Measurements from ENCODE around the gene HEXD. TPM values are rescaled to one million over a fixed set of nuclear protein-coding genes. Genes with fewer than 3 reads are reported as not detected.
"Not testable (repeated sequence)": the region's sequence is repeated elsewhere in the genome, so short reads cannot be mapped to it uniquely, and the experiment has no call there.

Gene HEXD
- total RNA-seq, 4 donors from 2014 or later = 13.9 to 31.9 (median 19.1) TPM

- peak overlapping the region in 1 of 4 donors; percentile 32 for H3K27ac ChIP-seq
Measured at GRCh38 chr17:82452162-82452561, 34.0 kb downstream of the HEXD start.

GRCh38 chr17:82453151-82453550 is 35.0 kb downstream of the HEXD start:
- H3K9me3 ChIP-seq, H3K27me3 ChIP-seq, H3K4me3 ChIP-seq, ATAC-seq, H3K27ac ChIP-seq, H3K36me3 ChIP-seq: not testable (repeated sequence)
- H3K4me1 ChIP-seq = peaks cover 0 to 47% (median 26%) of the 10 kb centered on the region in 3 donors
- WGBS, 2 donors (ENCODE audit: low coverage in 1 of 2) = 90 to 91% methylated on average over 2 to 7 of the region's 7 CpGs

More at GRCh38 chr17:82452162-82452561, 34.0 kb downstream of the HEXD start:
- ATAC-seq = no peak
- 91 to 93% methylated on average over 3 of the region's 3 CpGs for WGBS, 2 donors (ENCODE audit: low coverage in 1 of 2)
- Histone ChIP-seq H3K36me3 (no peaks in the 10 kb centered on the region), H3K27me3 (no peaks in the 10 kb centered on the region), H3K4me1 (peaks cover 0 to 47% (median 21%) of the 10 kb centered on the region in 3 donors), H3K4me3 (no peak overlapping the region), H3K9me3 (no peaks in the 10 kb centered on the region)
- TF ChIP-seq CTCF (IDR thresholded peaks at IDR 0.05) (no peak), POLR2A (IDR thresholded peaks at IDR 0.05) (no peak), POLR2AphosphoS5 (IDR thresholded peaks at IDR 0.05) (no peak), EP300 (IDR thresholded peaks at IDR 0.05) (no peak)

GRCh38 chr17:82453706-82454105 is 35.6 kb downstream of the HEXD start:
- H3K27me3 ChIP-seq, ATAC-seq, H3K4me3 ChIP-seq, H3K9me3 ChIP-seq, H3K27ac ChIP-seq, H3K36me3 ChIP-seq: not testable (repeated sequence)
- peaks cover 0 to 46% (median 26%) of the 10 kb centered on the region in 3 donors for H3K4me1 ChIP-seq
- no CpG with 5 or more reads among the region's 21 CpGs for WGBS, 2 donors (ENCODE audit: low coverage in 1 of 2)

- peaks cover 0 to 25% of the 10 kb centered on the region in 2 donors for H3K36me3 ChIP-seq
- H3K4me3 ChIP-seq = peak overlapping the region; percentile 82 to 85
- H3K27me3 ChIP-seq = no peaks in the 10 kb centered on the region
- no peaks in the 10 kb centered on the region for H3K9me3 ChIP-seq
- TF ChIP-seq EP300 (IDR thresholded peaks at IDR 0.05) (no peak), POLR2AphosphoS5 (IDR thresholded peaks at IDR 0.05) (no peak), CTCF (IDR thresholded peaks at IDR 0.05) (no peak), POLR2A (IDR thresholded peaks at IDR 0.05) (no peak)
- peak overlapping the region; percentile 96 to 100 (median 99) for H3K27ac ChIP-seq
- ATAC-seq = no peak
- WGBS, 2 donors (ENCODE audit: low coverage in 1 of 2) = 53 to 59% methylated on average over 9 to 10 of the region's 10 CpGs
- peaks cover 0 to 50% (median 17%) of the 10 kb centered on the region in 3 donors for H3K4me1 ChIP-seq
Measured at GRCh38 chr17:82457073-82457928, 39.2 kb downstream of the HEXD start.

- no peak for TF ChIP-seq CTCF (IDR thresholded peaks at IDR 0.05)
- TF ChIP-seq POLR2A (IDR thresholded peaks at IDR 0.05) = no peak
- TF ChIP-seq POLR2AphosphoS5 (IDR thresholded peaks at IDR 0.05) = no peak
- no peak for TF ChIP-seq EP300 (IDR thresholded peaks at IDR 0.05)
- H3K27ac ChIP-seq = peak overlapping the region; percentile 96 to 100 (median 99)
- no peaks in the 10 kb centered on the region for H3K27me3 ChIP-seq
- H3K4me1 ChIP-seq = peaks cover 0 to 55% (median 17%) of the 10 kb centered on the region in 3 donors
- peak overlapping the region; percentile 82 to 85 for H3K4me3 ChIP-seq
- no peaks in the 10 kb centered on the region for H3K9me3 ChIP-seq
- peaks cover 0 to 30% of the 10 kb centered on the region in 2 donors for H3K36me3 ChIP-seq
- WGBS, 2 donors (ENCODE audit: low coverage in 1 of 2) = 0 to 6% methylated on average over 1 to 2 of the region's 8 CpGs
- ATAC-seq = no peak
Measured at GRCh38 chr17:82457929-82458178, 39.7 kb downstream of the HEXD start.
